ENCODE results near the gene ETV5.
"Not testable (repeated sequence)": the region's sequence is repeated elsewhere in the genome, so short reads cannot be mapped to it uniquely, and the experiment has no call there.

Gene ETV5

DNA sequence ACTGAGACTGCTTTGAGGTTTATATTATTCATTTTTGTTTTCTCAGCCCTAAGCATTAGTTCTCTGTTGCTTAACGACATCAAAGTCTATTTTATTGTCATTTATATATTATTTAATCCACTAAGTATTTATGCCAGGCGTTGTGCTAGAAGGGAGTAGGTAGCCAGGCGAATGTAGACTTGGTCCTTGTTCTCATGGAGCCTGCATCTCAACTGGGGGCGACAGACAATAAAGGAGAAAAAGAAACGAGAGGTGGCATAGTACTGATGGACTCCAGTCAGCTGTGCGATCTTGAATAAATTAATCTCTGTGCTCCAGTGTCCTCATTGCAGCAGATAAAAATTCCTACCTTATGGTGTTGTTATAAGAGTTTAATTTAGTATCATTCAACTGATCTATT, 49.7 kb downstream of the ETV5 start:
- DNase-seq, result no peak

DNA sequence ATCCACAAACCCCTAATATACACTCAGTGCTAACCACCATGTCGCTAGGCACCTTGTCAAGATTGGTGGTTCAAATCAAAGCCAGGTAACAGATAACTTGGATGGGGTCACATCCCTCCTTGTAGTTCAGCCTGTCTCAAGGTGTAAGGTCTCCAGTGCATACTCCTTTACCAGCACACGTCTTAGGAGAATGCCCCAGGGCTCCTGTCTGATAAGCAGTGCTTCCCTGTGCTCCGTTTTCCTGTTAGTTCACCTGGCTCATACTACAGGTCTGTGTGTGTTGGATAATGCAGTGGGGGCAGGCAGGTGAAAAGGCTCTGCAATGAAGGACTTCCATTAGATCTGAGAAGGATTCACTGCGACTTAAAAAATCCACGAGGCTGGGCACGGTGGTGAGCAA, 50.7 kb downstream of the ETV5 start:
- DNase-seq, result no peak

DNA sequence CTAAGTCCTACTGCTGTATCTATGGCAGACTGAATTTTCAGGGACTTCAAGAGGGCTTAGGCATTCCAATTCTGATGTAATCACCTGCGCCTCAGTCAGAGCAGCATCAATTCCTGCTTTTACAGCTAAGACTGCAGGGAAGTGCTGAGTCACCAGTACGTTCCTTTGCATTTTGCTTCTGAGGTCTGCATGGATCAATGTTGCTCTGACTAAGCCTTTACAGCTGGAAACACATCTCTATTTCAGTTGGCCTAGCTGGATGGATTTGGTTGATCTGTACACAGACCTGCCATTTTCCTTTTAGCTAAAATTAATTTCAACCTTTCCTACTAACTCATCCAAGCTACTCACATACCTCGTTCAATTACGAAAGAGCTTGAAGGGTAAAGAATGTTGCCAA, 51.3 kb downstream of the ETV5 start:
- no peak for DNase-seq

DNA sequence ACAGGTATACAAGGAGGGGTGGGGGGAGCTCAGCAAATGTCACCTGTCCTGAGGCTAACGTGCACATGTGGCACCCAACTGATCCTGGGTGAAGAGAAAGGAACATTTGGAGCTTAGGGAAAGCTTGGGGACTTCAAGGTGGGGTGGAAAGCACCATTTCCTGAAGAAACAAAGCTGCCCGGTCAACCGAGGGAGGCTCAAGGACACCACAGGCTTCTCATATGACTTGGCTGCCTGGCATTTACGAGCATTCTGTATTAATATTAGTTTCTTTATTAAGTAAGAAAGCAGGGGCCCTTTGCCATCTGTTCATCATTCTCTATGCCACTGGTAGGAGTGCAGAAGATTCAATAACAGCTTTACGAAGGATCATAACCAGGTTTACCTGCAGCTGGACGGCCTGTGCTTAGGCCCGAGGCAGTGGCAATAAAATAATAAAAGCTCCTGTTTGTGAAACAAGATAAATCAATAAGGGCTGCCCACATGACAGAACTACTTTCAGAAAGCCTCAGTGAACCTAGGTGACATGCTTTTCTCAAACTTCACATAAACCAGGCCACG, 54.0 kb downstream of the ETV5 start:
- DNase-seq, result no peak

DNA sequence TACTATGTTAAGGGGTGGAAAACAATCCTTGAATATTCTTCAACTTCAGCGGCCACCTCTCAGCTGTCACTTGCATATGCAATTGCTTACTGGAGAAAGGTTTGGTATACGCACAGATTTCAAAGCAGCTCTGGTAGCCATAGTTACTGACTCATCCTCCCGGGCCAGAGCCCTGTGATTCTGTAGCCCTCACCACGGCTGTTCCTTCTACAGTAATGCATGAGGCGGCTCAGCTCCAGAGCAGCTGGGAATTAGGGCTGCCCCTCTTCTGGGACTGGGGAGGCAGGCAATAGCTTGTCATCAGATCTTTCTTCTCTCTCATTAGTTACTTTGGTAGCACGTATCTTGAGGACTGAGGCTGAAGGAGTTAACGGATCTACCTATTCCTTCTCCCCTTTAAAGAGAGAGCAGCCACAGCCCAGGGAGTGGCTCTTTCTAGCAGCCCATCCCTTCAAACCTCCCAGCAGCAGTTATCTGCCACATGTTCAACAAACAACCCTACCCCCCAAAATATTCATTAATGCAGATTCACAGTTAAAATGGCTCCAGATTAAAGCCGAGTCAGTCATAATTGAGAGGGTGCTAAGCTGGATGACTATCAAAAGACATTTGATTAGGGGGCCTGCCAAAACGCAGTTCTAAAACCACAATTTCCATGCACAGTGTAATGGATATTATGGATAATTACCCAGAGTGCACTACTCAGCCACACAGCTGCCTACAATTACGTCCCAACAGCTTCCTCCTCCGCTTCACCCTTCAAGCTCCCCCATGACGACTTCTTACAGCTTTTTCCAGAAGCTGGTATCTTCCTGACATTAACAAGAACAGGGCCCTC, 54.7 kb downstream of the ETV5 start:
- no peak for DNase-seq

DNA sequence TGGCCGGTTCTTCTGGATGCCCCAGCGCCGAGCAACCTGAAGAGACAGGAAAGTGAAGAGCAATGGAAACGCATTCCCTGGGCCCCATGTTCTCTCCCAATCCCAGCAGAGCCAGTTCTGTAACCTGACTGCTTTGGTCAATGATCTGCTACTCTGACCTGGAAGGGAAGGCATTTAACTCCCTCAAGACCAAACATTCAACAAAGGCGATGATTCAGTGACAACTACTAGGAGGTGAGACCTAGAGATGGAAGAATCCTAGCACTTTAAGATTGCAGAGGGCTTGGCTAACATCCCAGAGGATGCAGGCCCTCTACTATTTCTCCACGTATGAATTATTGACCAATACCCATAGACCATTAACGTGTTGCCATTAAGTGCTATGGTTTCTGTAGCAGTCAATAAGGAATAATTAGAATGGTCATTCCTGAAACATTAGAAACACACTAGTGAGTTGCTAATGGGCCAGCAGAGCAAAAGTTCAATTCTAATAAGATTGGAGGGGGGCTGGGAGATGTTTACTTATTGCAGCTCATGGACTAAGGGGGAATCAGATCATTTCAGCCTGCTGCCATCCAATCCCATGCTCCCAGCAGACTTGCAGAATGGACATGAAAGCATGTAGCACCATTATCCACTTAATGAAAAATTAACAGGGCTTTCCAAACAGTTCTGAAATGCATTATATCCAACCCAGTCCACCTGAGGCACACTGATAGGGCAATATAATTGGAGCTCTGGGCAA, 56.6 kb downstream of the ETV5 start:
- DNase-seq, result no peak

DNA sequence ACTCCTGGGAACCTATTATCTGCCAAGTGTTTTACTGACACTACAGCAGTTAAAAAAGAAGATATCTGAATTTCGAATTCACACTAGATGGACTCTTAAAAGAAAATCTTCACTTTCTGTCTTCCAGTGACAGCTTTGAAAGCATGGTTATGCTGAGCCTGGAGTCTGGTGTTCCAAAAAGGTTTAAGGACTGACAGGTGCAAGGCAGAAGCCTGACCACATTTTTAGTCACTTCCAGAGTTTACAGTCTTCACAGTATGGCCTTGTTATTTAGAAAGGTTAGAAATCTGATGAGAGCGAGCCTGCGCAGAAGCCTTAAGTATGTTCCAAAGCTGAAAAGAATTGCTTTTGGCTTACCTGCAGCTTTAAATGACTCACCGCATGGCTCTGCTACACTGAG, 59.9 kb downstream of the ETV5 start:
- DNase-seq, result no peak

GRCh38 chr3:186048119-186048518, 60.8 kb downstream of the ETV5 start:
- DNase-seq, result no peak

DNA sequence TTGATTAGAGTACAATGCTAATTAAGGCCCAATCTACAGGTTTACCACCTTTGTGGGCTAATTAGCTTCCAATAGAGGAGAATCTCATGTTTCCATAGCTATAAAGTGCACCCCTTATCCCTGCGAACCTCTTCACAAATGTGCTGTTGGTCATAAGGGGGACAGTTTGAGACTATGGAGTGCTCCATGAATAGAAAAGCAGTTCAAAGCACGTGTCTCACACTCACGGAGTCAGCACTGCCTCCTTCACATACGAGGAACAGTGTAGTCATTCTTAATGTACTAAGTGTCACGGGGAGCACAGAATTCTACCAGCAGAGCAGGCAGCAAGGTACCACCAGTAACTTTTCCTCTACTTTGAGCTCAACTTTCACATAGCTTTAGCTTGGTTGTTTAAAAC, 62.1 kb downstream of the ETV5 start:
- DNase-seq, result no peak

- no peak for DNase-seq
Observed at GRCh38 chr3:186044968-186045367, 63.9 kb downstream of the ETV5 start.

DNA sequence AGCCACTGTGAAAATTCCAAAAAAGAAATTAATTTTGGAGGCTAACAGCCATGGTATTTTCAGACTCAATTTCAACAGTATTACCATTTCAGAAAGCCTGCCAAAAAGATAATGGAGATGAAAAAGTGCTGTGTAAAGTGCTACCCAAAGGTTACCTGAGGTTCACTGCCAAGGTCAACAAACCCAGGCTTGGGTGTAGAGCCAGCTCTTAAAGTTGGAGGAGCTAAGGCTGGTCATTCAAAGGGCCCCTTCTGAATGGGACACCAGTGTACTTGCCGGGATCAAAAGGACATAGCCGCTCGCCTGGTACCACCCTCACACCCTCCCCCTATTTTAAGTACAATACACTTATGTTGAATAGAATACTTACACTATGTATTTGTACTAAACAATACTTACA, 64.5 kb downstream of the ETV5 start:
- no peak for DNase-seq

- no peak for DNase-seq
Observed at GRCh38 chr3:186042521-186043202, 66.2 kb downstream of the ETV5 start.

DNA sequence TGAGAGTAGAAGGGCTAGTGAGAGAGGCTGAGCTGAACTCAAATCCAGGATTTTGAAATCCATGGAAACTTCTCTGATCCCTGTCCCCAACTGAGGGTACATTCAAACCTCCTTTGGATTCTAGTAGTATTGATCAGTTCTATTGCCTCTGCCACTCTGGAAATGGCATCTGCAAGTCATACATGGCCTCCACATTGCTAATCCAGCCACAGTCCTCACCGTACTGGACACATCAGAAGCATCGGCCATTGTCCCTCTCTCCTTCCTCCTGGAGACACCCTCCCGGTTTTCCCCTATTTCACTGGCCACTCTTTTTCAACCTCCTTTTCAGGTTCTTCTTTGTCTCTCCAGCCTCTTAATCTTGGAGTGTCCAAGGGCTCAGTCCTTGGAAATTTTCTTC, 66.9 kb downstream of the ETV5 start:
- DNase-seq, result no peak

- DNase-seq, result no peak
Observed at GRCh38 chr3:186038360-186038759, 70.5 kb downstream of the ETV5 start.

DNA sequence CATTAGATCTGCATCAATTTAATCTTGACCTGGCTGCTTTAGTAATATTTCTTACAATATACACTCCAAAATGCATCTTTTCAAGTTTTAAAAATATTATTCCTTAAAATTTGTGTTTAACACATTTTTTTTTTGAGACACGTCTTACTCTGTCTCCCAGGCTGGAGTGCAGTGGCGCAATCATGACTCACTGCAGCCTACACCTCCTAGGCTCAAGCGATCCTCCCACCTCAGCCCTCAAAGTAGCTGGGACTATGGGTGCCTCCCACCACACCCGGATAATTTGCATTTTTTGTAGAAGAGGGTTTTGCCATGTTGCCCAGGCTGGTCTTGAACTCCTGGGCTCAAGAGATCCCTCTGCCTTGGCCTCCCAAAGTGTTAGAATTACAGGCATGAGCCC, 73.6 kb downstream of the ETV5 start:
- no peak for DNase-seq

GRCh38 chr3:186032321-186032720, 76.6 kb downstream of the ETV5 start:
- no peak for DNase-seq

- not testable (repeated sequence) for DNase-seq
Observed at GRCh38 chr3:186025993-186026392, 82.9 kb downstream of the ETV5 start.

GRCh38 chr3:186025161-186025560, 83.7 kb downstream of the ETV5 start:
- no peak for DNase-seq

DNA sequence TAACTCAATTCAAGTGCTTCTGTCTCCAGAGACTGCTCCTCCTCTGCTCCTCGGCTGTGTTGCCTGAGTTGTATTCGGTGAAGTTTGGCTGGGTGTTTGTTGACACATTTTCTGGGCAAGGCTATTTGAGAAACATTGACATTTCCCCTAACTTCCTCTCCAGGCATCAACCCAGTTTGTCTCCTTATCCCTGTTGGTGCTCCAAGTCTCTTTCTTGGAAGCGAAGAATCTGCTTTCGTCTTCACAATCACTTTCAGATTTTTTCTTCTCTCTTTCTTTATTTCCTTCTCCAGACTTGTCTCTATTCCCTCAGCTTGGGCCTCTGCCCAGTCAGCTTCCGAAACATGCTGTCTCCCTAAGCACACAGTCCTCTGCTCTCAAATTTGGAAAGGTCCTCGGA, 84.7 kb downstream of the ETV5 start:
- no peak for DNase-seq

GRCh38 chr3:186022931-186023330, 86.0 kb downstream of the ETV5 start:
- DNase-seq, result no peak

- no peak for DNase-seq
Observed at GRCh38 chr3:186021673-186022362, 87.1 kb downstream of the ETV5 start.

DNA sequence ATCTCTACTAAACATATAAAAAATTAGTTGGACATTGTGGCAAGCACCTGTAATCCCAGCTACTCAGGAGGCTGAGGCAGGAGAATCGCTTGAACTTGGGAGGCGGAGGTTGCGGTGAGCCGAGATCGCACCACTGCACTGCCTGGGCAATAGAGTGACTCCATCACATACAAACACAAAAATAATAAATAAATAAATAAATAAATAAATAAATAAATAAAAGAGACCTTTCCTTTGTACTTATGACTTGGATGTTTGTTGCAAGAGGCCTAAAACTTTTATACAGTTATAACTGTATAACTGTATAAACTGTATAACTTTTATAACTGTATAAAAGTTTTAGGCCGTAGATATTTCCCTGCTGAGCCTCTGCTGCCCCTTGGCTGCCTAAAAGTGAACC, 87.6 kb downstream of the ETV5 start:
- DNase-seq, result not testable (repeated sequence)

GRCh38 chr3:186019288-186019687, 89.6 kb downstream of the ETV5 start:
- not testable (repeated sequence) for DNase-seq

Measured in CD4-positive, alpha-beta T cell treated with Interleukin-17A for 1 hour (primary cell).